HG02588 (cell line): Measurements from ENCODE around the gene CD6.
A peak's percentile ranks its signal among the peaks of the same experiment; 100 is the strongest.
"Not testable (repeated sequence)": the region's sequence is repeated elsewhere in the genome, so short reads cannot be mapped to it uniquely, and the experiment has no call there.

Experiments used
- ATAC-seq: cut with Tn5 transposase; IDR thresholded peaks from one replicate; pipeline ENCODE4 v1.9.1; 2021; ENCODE audit warnings: mild to moderate bottlenecking, moderate library complexity; ENCODE audit not compliant: unreplicated experiment

Gene CD6

DNA sequence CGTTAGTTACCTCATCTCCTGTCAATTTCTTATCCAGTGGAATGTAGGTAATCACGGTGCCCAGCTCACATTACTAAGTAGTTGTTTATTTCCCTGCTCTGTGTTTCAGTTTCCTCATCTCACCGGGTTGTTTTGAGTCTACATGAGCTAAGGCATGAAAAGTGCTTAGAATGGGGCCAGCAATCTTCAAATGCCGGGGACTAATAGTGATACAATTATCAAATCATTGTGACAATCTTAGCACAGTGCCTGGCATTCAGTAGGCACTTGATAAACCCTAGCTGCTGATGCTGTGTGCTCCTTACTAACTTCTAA lies 77.5 kb downstream of the CD6 start:
- no peak for ATAC-seq

DNA sequence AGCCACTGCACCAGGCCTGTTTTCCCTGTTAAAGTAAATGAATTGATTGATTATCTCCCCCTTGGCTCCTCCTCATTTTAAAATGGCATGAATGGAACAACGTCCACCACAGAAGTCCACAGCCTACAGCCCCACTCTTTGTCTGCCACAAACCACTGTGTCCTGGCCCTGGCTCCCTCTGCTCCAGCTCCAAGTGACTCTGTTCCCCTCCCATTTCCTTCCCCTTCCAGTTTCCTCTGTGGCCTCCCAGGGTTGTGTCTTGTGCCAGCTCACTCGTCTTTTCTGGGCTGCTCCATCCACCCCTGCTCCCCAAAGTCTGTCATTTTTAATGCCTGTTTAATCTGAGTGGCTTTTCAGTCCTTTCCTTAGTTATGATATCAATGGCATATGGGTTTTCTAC lies 78.4 kb downstream of the CD6 start:
- no peak for ATAC-seq

DNA sequence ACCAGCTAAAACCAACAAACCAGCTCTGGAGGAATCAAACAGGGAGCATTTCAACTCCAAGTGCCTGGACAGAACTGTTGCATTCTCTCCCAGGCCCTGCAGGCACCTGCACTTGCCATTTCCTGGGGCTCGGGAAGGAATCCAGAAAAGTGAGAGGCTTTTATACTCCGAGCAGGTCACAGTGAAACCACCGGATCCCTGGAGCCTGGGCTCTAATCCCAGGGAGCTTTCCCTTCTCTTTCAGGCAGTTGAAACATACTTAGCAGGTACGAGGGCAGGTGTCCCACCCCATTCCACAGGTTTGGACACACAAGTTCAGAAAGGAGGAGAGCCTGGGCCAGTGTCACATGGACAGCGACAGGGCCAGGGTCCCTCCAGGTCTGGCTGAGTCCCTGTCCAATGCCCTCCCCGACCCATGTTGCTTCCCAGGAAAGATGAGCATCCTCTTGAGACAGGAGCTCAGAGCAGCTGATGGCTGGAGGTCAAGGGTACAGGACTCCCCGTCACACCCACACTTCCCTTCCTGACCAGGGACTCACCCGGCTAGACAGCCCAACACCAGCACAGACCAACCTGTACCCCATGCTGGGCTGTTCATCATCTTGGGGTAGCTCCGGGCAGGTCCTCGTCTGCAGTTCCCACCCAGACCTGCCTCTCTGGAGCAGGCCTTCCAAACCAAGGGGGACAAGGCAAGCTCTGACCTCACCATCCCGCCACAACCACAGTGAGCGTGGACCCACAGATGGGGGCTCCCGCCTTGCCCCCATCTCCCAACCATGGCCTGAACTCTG lies 80.9 kb downstream of the CD6 start:
- ATAC-seq: no peak

DNA sequence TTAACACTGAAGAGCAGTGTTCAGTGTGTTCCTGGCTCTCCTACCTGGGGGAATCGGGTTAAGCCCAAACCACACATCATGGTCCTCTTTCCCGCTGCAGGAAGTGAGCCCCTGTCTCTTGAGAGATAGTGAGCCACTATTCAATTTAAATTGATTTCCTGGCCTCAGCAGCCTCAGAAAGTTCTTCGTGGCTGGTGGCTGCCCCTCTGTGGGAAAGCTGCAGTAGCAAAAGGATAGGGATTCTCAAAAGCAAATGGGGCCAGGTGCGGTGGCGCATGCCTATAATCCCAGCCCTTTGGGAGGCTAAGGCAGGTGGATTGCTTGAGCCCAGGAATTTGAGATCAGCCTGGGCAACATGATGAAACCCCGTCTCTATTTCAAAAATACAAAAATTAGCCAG lies 81.7 kb downstream of the CD6 start:
- ATAC-seq: no peak

DNA sequence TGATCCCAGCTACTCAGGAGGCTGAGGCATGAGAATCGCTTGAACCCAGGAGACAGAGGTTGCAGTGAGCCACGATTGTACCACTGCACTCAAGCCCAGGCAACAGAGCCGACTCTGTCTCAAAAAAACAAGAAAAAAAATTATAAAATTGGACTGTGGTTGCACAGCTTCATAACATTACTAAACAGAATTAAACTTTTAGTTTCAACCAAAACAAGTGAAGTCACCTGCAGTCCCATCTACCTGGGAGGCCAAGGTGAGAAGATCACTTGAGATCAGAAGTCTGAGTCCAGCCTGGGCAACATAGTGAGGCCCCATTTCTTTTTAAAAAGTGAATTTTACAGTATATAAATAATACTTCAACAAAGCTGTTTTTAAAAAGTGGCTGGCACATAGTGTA lies 83.0 kb downstream of the CD6 start:
- ATAC-seq: no peak

DNA sequence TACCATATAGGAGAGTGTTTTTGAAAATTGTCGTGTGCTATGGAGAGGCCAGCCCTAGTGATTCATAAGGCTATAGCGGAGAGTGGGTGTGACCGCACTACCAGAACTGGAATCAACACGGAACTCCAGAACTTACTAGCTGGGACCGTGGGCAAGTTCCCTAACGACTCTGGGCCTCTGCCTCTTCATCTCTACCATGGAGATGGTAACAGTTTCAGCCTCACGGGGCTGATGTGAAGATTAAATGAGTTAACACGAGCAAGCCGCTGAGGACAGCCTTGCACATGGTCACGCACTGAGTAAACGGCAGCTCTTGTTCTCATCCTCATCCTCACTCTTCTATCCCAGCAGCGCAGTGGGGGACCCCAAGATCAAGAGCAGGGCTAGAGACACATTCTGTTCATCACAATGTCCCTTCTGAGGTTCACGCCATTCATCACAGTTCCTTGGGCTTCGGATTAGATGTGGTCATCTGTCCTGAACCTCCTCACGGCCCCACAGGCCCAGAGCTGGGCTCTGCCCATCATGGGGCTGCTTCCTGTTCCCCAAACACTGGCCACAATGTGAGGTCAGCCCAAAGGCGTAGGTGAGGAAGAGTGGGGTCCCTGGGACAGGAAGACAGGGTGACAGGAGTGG lies 83.6 kb downstream of the CD6 start:
- no peak for ATAC-seq

DNA sequence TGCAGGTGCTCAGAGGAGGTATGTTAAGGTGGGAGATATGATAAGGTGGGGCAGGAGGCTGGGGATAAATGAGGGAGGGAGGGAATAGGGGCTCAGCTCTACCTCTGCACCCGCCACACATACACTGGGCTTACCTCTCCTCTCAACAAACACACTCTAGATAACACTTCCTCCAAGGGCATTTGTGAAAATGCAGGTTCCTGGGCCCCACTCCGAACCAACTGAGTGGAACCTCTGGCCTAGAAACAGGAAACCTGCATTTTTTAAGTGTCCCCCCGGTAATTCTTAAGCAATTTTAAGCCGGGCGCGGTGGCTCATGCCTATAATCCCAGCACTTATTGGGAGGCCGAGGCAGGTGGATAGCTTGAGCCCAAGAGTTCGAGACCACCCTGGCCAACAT lies 84.3 kb downstream of the CD6 start:
- ATAC-seq: no peak

DNA sequence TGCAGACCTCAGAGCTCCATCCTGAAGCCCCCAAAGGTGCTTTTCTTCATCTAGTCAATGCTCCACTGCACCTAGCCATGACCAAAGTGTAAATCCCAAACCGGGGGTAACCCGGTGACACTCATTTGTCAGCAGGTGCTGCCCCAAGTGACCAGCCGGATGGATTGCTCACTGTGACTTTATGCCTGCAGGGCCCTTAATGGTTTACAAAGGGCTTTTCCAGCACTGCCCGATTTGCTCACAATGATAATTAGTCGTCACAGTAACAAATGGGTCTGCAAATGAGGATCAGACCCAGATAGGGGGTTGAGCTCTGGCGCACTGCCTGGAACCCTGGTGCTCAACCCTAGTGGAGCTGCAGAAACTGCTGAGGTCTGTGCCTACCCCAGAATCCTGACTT lies 85.1 kb downstream of the CD6 start:
- no peak for ATAC-seq

DNA sequence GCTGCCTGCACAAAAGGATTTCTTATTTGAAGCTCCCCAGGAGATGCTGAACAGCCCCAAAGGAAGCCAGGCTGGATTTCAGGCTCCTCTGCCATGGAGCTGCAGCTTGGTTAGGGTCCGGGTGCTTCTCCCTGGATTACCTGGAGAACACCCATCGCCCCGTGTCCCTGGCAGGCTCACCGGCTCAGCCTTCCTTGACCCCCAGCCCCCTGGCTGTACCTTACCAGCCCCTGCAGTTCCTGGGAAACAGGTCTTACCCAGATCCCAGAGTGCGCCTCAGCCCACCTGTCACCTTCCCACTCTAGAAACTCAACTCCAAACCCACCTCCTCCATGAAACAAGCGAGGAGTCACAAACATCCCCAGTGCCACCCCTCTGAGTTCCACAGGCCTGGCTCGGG lies 85.5 kb downstream of the CD6 start:
- no peak for ATAC-seq

DNA sequence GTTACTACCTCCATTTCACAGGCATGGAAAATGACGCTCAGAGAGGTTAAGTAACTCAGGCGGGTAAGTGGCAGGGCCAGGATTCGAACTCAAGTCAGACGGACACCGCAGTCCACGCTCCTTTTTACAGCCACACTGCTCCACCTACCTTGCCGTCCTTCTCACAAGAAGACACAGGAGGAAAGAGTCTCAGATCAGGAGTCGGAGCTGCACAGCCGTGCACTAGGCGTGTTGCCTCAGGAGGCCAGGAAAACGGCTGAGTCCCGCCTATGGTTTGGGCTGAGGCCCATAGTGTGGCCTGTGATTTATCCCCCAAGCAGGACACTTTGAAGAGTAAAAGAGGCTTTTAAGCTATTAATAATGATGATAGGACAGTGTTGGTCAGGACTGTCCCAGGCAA lies 86.1 kb downstream of the CD6 start:
- ATAC-seq: no peak

DNA sequence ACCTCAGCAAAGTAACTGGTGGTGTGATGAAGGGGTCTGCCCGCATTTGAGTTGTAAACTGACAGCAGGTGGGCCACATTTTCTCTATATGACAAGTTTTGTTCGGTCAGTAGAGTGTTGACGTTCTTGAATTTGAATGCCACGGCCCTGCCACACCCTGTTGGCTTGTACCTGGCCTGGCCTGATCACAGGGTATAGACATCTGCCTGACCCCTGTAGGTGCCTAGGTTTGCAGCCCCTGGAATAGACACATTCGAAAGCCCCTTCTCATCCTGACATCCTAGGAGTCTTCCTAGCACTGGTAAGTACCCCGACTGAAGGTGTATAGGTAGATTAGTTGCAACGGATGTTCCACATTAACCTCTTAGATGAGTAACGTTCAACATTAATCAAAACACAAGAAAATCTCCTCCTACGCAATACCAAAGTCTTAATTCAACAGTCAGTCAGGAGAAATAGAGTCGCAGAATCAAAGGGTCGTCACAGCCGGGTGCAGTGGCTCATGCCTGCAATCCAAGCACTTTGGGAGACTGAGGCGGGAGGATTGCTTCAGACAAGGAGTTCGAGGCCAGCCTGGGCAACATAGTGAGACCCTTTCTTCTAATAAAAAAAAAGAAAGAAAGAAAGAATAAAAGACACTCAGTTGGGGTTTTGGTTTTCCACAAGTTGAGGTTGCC lies 87.2 kb downstream of the CD6 start:
- no peak for ATAC-seq

DNA sequence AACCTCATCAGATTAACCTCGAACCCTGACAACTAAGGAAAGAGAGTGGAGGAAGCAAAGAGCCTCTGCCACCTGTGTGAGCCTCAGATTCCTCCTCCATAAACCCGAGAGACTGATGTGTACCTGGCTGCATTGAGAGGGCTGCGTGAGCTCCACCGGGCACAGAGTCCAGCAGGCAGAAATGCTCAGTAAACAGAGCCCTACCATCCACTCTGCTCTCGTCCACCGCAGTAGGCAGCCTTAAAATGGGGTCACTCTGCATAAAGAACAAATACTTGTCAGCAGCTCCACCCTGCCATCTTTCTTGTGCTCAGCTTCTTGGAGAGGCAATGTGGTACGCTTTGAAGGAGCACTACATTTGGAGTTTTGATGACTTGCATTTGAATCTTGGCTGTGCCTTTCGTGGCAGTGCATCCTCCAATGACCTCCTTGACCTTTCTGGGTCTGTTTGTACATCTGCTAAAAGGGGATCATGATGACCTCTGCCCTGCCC lies 87.8 kb downstream of the CD6 start:
- no peak for ATAC-seq

DNA sequence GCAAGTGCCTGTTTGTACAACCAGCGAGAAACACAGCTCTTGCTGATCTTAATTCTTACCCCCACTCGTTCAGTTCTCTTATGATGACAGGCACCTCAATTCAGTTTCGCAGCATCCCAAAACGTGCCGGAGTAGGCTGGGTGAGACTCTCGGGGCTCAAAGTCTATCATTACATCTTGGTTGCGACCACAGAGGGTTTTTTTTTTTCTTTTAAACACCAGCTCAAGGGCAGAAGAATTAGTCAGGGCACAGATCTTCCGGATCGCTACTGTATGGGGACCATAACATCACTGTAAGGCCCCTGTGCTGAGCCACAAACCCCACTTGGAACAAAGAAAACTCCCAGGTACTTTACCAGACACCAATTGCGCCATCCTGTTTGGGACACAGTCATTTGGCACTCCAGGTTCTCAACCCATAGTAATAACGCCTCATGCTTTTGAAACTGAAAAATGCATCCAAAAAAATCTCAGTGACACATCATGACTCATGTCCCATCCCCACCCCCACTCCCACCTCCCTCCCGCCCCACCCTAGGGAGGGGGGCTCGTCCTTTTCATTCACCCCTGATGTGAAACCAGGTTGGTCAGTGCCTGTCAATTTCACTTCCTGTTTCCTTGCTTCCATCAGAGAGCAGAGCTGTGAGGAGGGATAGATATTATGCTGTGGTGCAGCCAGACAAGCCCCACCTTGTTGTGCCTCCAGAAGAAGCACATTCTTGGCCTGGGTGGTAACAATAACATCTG lies 89.8 kb downstream of the CD6 start:
- ATAC-seq: peak; percentile 76

DNA sequence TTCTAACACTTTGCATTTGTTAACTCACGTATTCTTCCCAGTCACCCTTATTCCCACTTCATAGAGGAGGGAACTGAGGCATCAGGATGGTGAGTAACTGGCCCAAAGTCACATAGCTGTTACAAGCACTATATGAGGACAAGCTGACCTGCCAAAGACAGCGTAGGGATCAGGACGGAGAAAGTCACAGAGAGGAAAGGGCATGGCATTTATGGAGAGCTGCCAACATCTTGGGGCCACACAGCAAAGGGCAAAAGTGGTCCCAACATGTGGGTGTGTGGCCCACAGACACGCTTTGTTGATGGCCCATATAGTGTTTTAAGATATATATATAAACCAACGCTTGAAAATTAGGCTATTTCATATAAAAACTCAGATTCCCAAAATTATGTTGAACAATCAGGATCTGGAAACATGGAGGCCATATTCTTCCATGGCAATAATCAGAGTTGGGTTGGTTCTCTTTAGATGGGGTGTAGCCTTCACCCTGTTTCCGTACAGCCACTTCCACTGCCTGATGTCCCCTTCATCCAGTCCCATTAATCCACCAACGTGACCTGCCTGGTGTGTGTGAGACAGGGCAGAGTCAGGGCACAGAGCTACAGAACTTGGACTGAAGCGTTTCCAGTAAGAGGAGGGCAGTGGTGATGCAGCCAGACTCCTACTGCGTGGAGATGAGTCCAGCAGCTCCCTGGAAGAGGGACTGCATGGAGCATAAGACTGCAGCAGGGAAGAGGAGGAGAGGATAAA lies 90.9 kb downstream of the CD6 start:
- ATAC-seq: no peak

DNA sequence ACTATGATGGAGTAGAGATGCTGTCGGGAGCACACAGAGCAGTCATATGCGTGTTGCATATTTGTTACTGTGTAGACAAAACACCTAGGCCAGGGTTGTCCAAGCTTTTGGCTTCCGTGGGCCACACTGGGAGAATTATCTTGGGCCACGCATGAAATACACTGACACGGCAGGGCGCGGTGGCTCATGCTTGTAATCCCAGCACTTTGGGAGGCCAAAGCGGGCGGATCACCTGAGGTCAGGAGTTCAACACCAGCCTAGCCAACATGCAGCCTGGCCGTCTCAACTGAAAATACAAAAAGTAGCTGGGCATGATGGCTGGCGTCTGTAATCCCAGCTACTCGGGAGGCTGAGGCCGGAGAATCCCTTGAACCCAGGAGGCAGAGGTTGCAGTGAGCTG lies 93.8 kb downstream of the CD6 start:
- not testable (repeated sequence) for ATAC-seq

DNA sequence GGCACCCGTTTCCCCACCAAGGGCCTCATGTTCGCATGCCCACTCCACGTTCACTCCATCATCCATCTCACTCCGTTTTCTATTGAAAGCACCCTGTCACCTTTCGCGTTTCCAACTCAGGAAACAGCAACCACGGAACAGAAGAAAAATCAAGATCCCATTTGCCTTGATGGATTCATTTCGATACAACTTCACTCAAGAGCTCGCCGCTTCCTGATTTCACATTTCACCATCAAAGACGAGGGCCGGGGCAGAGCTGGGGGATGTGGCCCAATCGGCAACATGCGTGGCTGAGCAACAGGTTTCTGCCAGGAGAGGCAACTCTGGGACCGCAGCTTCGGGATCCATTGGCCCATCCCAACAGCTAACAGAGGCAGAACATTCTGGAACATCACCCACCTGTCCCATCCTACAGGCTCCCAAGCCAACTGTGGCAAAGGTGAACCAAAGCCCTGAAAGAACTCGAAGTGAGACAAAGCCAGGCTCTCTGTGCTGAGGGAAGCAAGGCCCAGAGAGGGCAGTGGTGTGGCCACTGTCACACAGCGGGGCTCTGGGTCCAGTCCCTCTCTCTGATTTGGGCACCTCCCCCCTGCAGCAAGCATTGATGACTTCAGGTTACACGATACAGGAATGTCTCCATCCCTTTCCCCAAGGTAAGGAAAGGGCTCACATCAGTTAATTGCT lies 94.6 kb downstream of the CD6 start:
- ATAC-seq: no peak

DNA sequence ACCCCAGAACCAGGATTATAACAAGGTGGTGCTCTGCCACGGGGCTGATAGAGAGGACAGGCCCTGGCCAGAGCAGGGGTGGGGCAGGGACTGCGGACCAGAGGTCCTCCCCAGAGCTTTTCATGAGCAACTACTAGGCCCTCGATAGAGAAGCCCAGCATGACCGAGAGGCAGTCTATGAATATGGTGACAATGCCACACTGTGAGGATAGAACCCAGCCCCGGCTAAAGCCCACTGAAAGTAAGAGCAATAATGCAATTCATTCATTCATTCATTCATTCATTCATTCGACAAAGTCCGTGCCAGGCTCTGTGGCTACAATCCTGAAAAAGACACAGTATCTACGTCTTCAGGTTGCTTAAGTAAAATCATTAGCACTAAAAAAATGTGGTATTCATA lies 95.2 kb downstream of the CD6 start:
- no peak for ATAC-seq

DNA sequence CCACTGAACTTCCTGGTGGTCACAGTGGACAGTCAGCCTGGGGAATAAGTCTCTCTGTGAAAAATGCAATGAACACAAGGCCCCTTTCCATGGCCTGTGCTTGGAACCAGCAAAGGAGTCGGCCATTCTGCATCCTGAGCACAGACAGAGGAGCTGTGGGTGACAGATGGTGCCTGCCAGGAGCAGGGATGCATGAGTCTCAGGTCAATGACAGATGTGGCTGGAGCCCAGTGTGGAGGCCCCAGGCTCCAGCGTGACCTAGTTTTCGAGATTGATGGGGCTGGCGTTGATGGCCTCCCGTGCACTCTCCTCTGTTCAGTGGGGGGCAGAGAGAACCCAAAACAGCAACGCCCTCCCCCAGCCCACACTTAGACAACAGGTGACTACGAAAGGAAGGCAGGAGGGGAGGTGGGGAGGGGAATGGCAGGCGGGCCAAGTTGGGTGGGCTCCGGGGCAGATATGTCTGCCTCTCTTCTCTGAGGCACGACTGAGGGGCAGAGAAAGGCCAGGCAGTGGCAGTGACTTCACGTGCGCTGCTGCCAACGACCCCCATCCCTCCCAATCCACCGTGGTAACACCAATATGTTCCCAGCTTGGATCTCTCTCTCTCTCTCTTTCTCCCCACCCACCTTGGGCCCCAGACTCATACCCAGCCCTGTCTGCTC lies 96.4 kb downstream of the CD6 start:
- no peak for ATAC-seq

DNA sequence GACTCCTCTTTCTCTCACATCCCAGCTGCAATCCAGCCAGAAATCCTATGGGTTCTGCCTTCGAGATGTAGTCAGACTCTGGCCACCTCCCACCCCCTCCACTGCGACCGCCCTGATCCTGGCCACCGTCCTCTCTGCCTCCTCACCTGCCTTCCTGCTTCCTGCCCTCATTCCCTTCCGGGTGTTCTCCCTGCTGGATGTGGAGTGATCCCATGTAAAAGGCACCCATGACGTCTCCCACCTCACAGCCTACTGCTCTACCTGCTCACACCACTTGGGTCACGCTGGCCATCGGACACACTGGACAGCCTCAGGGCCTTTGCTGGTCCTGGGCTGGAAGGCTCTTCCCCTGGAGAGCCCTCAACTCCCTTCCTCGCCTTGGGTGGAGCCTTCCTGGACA lies 97.1 kb downstream of the CD6 start:
- no peak for ATAC-seq

DNA sequence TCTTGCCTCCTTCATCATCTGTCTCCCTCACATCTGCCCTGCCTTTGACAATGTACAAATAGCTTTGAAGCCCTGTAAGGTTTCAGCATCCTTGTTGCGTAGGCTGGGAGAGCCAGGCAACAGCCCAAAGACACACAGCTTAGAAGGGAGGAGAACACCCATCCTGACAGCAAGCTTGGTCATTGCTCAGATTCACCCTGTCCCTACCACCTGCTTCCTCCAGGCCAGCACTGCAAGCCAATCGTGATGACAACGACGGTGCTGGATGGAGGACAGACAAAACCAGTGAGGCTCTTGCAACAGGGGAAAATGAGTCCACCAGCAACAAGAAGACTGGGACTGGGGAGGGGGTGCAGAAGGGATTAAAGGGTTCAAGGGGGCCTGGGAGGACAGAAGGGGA lies 97.9 kb downstream of the CD6 start:
- no peak for ATAC-seq
